GM21786 (cell line): ENCODE results near the gene GIGYF2.
"Not testable (repeated sequence)": the region's sequence is repeated elsewhere in the genome, so short reads cannot be mapped to it uniquely, and the experiment has no call there.

Experiments
- ATAC-seq: cut with Tn5 transposase; IDR thresholded peaks from one replicate; pipeline ENCODE4 v1.9.1; 2021; ENCODE audit not compliant: unreplicated experiment

The GIGYF2 gene

DNA sequence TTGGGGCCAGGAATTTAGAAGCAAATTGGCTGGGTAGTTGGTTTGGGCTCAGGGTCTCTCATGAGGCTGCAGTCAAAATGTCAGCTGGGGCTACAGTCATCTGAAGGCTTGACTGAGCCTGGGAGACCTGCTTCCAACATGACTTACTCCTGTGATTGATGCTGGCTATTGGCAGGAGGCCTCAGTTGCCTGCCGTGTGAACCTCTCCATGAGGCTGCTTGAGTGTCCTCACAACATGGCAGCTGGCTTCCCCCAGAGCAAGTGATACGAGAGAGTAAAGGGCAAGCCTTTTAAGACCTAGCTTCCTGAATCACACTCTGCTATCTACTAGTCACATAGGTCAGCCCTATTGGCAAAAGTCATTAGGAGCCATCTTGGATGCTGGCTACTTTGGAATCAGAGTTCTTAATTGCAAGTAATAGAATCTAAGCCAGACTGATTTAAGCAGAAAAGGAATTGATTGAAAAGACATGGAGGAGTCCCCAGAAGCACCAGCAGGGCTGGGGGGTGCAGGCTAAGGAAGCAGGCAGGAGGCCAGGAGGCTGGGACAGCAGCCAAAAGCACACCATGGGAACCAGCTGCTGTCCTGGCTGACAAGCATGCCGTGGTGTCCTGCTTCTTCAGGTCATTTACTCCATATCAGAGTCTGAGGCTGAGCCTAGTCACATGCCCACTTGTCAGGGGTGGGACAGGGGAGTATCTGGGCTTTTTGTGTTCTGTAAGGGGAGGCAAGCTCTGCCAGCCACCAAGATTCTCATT is 7.8 kb upstream of the GIGYF2 start:
- ATAC-seq = no peak

DNA sequence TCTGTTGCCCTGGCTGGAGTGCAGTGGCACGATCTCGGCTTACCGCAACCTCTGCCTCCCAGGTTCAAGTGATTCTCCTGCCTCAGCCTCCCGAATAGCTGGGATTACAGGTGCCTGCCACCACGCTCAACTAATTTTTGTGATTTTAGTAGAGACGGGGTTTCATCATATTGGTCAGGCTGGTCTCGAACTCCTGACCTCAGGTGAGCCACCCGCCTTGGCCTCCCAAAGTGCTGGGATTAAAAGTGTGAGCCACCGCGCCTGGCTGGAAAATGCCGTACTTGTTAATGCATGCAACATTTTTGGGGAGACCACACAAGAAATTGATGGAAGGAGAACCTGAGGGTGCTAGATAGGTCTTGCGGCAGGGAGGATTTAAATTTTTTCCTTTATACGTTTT is 6.0 kb upstream of the GIGYF2 start:
- ATAC-seq = not testable (repeated sequence)

DNA sequence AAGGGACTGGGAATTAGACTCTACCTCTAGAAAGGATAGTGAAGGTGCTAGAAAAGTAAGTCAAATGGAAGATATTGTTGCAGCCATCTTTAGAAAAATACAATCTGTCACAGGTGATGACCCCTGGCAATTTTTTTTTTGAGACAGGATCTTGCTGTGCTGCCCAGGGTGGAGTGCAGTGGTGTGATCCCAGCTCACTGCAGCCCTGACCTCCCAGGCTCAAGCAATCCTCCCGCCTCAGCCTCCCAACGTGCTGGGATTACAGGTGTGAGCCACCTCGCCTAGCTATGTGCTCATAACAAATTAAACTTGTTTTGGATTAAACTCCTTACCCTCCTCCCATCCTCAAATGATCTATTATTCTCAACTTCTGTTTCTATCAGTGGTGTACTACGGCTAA is 3.8 kb upstream of the GIGYF2 start:
- ATAC-seq = no peak

DNA sequence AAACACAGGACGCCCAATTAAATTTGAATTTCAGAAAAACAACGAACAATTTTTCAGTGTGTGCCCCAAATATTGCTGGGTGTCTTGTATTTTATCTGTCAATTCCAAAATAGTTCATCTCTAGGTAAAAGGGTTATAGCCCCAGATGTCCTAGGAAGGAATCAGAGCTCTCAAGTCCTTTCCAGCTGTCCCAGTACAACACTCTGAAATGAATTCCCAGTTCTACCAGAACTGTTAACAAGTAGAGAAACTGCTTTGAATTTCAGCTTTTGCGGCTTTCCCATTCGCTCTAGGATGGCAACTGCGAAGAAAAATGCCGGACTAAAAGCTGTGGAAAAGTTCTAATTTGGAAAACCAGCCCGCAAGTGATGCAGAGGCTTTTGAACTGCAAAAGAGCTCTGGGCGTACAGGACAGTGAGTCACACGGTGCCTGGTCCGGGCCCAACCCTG is 497 bp upstream of the GIGYF2 start:
- no peak for ATAC-seq

DNA sequence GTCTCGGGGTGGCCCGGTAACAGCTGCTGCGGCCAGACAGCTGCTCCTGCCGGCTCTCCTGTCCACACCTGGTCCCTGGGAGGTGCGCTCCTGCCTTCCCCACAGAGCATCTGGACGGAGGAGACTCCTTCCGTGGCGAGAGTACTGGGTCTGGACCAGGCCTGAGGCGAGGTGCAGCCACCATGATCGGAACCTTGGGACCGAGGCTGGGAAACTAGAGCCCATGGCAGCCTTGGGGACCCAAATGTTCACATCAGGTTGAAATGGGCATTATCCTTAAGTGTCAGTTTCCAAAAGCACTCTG is 628 bp downstream of the GIGYF2 start:
- no peak for ATAC-seq

DNA sequence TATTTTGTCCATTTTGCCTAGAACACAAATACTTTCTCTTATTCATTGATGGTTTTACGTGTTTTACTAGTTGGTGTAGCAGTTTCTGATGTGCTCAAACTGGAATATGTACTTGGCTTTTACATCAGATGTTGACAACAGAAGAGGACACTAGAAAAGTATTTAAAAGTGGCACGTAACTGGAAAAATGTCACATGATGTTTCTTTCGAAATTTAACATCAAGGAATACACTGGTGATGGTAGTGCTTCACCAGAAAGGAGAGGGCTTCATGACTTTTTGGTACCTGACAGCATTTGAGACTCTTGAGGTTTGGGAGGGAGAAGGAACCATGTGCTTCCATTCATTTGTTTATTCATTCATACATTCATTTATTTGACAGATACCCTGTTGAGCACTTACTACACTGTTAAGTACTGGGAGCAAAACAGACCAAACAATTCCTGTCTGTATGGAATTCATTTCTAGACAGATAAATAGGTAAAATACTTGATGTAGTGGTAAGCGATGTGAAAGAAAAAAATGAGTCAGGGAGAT is 1.5 kb downstream of the GIGYF2 start:
- ATAC-seq = no peak

DNA sequence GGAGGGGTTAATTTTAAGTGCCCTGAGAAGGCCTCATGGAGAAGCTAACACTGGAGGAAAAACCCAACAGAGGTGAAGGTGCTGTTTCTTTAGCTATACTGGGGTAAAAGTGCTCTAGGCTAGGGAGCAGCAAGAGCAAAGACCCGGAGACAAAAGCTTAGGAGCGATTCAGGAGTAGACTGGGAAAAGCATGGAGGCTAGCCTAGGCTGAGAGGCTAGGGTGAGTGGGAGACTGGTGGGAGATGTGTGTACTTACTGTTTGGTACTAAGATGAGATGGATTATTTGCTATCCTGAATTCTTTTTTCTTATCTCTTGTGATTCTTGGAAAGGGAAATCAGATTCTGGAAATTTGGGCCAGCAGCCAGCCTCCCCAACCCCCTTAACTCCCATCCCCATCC is 2.0 kb downstream of the GIGYF2 start:
- no peak for ATAC-seq

DNA sequence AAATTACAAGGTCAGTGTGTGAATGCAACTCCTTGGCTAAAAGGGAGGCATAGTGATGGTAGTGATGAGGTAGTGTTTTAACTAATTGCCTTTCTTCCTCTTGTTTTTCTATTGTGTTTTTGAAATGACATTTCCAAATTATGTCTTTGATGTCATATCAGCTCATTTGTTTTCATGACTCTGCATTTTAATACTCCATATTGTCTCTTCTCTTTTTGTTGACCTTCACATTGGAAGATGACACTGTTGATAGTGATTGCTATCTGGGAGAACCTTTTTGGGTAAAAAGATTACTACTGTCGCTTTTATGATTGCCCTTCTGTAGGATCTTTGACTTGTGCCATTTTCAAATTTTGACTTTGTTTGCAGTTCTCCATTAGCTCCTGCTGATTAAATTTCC is 3.0 kb downstream of the GIGYF2 start:
- no peak for ATAC-seq

DNA sequence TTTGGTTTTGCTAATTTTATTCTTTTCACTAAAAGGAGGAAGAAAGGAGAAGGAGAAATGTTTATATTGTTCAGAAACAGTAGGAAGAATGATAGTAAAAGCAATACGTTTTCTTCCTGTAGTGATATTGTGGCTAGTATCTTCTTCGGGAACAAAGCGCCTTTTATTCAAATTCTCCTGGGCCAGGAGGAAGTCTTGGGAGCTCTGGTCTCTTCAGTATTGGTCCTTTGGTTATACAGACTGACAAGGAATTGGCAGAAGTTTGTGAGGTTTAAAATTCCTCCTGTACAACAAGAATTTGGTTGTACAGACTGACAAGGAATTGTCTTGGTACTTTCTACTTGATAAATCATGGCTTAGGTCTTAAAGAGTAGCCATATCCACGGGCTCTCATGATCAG is 9.9 kb downstream of the GIGYF2 start:
- ATAC-seq = no peak

DNA sequence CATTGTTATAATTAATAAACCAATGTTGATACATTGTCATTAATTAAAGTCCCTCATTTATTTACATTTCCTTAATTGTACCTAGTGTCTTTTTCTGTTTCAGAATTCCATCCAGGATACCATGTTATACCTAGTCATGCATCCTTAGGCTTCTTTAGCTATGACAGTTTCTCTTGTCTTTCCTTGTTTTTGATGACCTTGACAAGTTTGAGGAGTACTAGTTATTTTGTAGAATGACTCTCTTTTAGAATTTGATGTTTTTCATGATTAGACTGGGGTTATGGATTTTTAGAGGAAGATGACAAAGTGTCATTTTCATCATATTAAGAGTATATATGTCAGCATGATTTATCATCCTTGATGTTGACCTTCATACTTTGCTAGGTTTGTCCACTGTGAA is 16.4 kb downstream of the GIGYF2 start:
- no peak for ATAC-seq

DNA sequence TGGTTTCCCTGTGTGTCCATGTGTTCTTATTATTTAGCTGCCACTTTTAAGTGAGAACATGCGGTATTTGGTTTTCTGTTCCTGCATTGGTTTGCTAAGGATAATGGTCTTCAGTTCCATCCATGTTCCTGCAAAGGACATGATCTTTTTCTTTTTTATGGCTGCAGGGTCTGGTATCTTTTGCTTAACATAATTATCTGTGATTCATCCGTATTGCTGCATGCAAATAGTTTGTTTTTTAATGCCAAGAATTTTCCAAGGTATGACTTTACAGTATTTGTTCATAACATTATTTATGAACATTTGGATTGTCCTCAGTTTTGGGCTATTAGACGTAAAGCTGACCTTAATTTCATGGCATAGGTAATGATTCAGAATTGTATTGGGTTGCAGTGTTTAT is 17.8 kb downstream of the GIGYF2 start:
- ATAC-seq = no peak

DNA sequence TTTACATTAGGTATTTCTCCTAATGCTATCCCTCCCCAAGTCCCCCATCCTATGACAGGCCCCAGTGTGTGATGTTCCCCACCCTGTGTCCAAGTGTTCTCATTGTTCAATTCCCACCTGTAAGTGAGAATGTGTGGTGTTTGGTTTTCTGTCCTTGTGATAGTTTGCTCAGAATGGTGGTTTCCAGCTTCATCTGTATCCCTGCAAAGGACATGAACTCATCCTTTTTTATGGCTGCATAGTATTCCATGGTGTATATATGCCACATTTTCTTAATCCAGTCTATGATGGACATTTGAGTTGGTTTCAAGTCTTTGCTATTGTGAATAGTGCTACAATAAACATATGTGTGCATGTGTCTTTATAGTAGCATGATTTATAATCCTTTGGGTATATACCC is 22.9 kb downstream of the GIGYF2 start:
- ATAC-seq = not testable (repeated sequence)

DNA sequence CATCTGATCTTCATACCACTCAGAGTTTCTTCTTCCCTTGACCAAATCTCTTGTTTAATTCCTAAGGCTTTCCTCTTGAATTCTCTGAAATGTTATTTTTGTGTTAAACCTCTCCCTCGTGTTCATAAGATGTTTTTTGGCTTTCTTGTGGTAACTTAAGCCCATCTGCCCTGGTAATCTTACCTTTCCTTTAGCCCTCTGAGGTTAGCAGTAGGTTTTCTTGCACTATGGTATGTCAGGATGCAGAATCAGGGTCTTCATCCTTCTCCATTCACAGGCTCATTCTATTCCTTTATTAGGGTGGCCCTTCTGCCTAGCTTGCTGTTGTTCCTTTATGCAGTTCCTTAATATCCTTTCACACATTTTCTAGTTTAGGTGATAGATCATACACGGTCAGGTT is 24.1 kb downstream of the GIGYF2 start:
- ATAC-seq = no peak

DNA sequence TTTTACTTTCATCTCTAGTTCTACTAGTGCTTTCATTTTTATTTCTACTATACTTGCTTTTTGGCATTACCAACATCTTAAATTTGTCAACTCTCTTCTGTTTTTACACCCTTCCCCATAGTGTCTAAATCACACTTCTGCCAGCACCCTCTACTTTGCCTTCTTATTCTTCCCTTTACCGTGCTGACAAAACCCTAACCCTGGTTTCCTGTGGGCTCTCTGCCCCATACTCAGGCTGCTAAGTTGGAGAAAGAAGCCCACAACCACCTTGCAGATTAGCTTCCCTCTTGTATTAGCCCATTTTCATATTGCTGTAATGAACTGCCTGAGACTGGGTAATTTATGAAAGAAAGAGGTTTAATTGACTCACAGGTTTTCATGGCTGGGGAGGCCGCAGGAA is 24.8 kb downstream of the GIGYF2 start:
- ATAC-seq = no peak

DNA sequence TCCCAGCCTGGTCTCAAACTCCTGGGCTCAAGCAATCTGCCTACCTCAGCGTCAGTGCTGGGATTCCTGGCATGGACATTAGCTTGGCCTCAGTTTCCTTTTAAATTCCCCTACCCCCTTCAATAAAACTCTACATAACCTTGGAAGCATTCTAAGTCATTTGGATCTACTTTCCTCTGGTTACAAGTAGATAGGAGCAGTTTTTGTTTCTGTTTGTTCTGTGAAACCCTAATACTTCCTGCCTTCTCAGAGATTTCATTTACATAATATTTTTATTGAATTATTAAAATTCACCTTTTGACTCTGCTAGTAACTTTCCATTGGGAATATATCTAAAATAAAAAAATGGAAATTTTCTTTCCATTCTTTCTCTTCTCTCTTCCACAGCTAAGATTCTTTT is 25.9 kb downstream of the GIGYF2 start:
- ATAC-seq = no peak

DNA sequence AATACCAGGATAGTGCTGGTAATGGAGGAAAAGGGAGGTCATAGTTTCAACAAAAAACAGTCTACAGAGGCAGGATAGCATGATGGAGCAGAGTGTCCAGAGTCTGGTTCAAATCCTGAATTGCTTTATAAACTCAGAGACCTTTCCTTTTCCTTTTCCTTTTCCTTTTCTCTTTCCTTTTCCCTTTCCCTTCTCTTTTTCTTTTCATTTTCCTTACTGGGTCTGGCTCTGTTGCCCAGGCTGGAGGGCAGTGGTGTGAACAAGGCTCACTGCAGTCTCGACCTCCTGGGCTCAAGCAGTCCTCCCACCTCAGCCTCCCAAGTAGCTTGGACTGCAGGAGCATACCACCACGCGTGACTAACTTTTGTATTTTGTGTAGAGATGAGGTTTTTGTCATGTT is 31.7 kb downstream of the GIGYF2 start:
- ATAC-seq = no peak

DNA sequence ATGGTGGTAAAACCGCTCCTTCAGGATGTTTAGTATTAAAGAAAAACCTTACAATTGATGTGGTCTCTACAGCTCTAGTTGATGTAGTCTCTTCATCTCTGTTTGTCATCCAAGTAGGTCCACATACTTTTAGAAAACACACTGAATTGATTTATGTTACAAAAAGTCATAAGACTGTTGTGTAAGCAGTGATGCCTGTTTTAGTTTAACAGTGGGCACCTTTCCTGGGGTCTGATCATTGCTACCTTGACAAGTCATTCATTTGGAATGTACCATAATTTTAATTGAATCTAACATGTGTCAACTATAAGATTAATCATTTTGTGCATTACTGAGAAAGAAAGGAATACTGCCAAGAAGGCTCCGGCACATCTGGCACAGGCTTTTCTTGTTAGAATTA is 34.3 kb downstream of the GIGYF2 start:
- ATAC-seq = no peak

DNA sequence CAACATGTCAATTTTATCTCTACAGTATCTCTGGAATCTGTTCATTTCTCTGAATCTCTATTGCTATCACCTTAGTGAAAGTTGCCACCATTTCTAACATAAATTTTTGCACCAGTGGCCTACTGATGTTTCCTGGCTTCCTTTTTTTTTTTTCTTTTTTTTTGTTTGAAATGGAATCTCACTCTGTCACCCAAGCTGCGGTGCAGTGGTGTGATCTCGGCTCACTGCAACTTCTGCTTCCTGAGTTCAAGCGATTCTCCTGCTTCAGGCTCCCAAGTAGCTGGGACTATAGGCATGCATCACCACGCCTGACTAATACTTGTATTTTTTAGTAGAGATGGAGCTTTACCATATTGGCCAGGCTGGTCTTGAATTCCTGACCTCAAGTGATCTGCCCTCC is 44.2 kb downstream of the GIGYF2 start:
- no peak for ATAC-seq

DNA sequence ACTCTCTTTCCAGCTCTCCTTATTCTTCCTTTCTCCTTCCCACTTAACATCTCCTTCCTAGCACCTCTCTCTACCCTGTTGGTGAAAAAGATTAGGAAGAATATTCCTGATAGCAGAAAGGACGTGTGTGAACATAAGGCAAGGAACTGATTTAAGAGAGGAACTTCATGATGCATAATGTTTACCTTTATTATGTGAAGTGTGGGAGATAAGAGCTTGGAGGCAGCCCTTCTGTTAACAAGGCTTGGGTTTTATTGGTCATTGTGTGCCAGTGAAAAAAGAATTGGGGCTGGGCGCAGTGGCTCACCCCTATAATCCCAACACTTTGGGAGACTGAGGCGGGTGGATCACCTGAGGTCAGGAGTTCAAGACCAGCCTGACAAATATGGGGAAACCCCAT is 44.8 kb downstream of the GIGYF2 start:
- ATAC-seq = no peak

DNA sequence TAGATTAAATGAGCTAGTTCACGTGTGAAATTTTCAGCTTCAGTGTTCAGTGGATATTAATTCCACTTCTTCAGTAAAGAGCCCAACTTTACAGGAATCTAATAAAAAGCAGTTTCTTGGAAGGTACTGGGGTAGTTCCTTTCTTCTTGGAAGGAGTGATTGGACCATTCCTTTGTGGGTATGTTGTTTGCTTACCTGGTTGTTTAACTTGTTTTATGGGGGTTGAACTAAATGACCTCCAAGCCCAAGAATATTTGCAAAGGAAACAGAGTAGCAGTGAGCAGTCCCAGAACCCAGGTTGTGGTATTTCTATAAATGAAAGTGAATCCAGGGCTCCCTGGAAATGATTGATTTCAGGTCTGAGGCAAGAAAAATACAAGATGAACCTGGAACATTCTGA is 47.8 kb downstream of the GIGYF2 start:
- ATAC-seq = no peak

DNA sequence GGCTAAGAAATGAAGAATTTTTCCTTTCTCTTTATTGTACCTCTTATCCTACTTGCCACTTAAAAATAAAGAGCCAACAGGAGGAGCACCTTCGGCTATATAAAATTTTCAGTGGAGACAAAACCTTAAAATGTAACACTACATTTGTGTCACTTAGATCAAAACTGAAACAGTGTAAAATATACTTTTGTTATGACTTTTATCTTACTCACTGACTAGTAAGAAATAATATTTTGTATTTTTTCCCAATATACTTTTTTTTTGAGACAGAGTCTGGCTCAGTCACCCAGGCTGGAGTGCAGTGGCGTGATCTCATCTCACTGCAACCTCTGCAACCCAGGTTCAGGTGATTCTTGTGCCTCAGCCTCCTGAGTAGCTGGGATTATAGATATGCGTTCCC is 50.9 kb downstream of the GIGYF2 start:
- ATAC-seq = no peak

DNA sequence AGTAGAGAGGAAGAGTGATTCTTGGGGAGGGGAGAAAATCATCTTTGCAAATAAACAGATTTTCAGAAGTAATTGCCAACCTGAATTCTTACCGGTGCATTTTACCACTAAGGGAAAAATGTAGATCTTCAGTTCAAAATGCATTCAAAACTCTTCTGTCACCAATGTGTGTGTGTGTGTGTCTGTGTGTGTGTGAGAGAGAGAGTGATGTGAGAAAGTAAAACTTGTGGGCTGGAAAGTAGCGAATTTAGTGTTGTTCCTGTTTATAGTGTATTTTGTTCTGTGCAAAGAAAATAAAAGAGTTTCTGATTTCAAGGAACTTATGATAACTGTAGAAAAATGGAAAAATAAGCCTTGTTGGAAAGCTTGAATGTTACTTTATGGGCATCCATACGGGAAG is 52.2 kb downstream of the GIGYF2 start:
- no peak for ATAC-seq

DNA sequence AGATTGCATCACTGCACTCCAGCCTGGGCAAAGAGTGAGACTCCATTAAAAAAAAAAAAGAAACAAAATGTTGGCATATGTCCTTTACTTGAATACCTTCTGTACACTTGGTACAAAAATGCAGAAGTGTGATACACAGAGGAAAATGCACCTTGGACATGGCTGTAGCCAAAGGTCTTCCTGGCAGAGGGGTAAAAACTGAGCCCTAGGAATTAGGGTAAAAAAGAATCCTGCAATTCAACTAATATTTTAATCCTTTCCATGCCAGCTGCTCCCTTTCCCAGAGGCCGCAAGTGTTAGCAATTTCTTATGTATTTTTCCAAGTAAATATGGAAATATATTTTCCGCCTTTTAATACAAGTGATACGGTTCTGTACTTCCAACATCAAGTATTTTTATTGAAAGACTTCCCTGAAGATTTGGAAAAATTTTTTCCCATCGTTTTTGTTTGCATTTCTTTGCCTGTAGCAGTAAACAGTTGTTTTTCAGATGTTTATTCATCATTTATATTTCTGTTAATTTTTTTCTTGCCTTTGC is 53.1 kb downstream of the GIGYF2 start:
- ATAC-seq = no peak
